Effector CD4-positive, alpha-beta T cell (primary cell): Measurements from ENCODE around the gene CA10.

ENCODE experiments used
- DNase-seq: peaks from one replicate; pipeline ENCODE4 v3.0.0-alpha.2; 2020

Gene CA10

DNA sequence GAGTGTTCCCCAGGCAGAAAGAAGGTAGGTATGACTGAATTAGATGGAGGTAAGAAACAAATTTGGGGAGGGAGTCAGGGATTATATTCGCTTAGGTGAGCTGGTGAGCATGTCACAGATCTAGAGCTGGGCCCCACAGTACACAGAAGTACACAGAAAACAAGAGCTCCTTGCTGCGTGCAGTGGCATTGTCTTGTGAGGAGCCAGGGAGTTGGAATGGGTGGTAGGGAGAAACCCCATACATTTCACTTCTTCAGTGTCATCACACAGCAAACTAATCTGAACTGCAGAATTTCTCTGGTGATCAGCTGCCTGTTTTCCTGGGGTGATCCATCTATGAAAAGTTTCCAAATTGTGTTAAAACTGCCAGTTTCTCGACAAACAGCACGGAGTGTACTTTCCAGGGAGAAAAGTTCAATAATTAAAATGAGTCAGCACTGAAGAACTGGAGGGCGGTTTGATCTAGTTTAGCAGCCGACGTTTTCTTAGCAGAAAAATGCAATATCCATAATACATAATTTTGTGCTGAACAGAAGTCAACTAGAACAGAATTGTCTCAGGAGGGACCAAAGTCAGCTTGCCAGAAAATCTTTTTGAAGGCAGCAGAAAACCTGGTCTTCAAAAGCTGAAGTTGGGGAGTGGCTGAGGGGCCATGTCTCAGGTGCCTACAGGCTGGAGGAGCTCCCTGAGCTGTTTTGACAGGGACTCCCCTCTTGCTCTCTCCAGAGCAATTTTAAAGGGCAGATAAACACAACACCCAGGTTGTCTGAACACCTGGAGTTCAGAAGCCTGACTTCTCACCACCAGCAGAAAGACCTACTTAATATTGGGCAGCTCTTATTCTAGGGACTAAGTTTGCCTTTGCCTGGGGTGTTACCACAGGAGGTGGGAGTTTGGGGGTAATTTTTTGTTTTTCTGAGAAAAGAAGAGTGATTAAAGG lies 448.6 kb downstream of the CA10 start:
- DNase-seq, result no peak

DNA sequence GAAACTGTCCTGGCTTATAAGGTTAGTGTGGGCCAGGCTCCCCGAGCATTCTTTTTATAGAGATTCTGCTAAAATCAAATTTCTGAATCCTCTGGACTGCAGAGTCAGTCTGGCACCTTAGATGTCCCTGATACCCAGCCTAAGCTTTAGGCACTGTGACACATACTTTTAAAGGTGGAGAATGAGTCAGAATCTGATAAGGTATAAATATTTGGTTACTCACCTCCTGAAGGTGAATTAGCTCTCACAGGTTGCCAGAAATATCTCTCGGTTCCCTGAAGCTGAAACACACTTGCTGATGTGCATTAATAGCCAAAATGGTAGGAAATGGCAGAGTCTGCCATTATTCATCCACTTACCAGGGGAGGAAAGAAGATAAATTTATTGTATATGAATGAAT lies 451.3 kb downstream of the CA10 start:
- DNase-seq, result no peak

GRCh38 chr17:51706093-51706492 lies 452.4 kb downstream of the CA10 start:
- DNase-seq, result no peak

GRCh38 chr17:51703361-51704341 lies 454.9 kb downstream of the CA10 start:
- DNase-seq, result no peak

DNA sequence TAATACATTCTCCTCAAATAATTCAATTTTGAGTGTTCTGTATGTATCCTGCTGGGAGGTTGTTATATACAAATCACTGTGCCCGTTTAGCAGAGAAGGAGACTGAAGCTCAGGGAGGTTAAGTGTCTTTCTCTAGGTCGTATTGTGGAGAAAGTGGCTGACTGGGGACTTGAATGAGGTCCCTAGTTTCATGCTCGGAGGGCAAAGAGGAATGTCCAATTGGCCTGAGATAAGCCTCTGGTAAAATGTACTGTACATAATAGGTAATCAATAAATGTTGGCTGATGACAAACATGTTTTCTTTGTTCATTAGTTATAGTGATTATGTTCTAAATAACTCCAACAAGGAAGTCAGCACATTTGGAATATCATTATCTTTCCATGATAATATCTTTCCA lies 455.6 kb downstream of the CA10 start:
- DNase-seq, result no peak

DNA sequence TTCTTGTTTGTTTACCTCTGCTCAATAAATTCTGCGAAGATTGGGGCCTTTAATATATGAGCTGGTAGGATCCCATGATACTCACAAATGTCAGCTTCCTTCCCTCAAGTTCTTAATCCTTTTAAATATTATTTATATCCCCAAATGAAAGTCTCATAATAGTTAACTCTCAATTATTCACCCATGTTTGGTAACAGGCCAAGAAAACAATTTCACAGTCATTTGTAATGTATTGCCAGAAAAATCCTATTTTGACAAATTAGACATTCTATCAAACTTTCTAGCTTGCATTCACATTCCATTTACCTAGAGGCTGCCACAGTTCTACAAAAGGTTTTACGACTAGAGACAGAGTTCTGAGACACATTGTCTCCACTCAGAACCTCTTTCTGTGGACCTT lies 457.0 kb downstream of the CA10 start:
- no peak for DNase-seq

- no peak for DNase-seq
Observed at GRCh38 chr17:51700011-51700760, 458.3 kb downstream of the CA10 start.

- no peak for DNase-seq
Observed at GRCh38 chr17:51699303-51699702, 459.2 kb downstream of the CA10 start.

GRCh38 chr17:51692917-51693316 lies 465.6 kb downstream of the CA10 start:
- no peak for DNase-seq

GRCh38 chr17:51687887-51688286 lies 470.6 kb downstream of the CA10 start:
- DNase-seq, result no peak

- DNase-seq, result no peak
Observed at GRCh38 chr17:51685287-51685909, 473.1 kb downstream of the CA10 start.

GRCh38 chr17:51684214-51684613 lies 474.3 kb downstream of the CA10 start:
- DNase-seq, result no peak

GRCh38 chr17:51683291-51683690 lies 475.2 kb downstream of the CA10 start:
- DNase-seq, result no peak

DNA sequence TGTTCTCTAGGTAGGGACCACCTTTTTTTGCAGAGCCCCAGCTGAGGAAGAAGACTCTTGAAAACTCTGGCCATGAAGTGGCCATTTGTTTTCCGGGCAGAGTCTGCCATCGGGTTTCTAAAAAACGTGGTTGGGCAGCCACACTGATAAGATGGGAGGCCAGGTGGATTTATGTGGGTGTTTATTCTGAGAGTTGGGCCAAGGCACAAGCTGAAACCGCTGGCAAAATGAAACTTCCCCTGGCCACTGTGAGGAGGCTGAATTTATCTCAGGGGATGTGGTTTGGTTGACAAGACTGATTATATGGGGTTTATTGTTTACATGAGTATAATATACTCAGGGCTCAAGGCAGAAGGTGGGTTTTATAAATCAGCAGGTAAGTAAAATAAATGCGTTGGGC lies 476.4 kb downstream of the CA10 start:
- no peak for DNase-seq

DNA sequence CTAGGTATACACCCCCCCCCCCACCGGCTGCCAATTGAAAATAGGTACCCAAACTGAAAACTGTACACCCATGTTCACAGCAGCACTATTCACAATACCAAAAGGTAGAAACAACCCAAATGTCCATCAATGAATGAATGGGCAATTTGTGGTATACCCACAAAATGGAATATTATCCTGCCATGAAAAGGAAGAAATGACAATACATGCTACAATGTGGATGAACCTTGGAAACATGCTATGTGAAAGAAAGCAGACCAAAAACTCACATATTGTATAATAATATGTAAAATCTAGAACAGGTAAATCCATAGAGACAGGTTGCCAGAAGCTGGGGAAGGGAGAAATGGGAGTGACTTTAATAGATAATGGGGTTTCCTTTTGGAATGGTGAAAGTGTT lies 480.6 kb downstream of the CA10 start:
- DNase-seq, result no peak

DNA sequence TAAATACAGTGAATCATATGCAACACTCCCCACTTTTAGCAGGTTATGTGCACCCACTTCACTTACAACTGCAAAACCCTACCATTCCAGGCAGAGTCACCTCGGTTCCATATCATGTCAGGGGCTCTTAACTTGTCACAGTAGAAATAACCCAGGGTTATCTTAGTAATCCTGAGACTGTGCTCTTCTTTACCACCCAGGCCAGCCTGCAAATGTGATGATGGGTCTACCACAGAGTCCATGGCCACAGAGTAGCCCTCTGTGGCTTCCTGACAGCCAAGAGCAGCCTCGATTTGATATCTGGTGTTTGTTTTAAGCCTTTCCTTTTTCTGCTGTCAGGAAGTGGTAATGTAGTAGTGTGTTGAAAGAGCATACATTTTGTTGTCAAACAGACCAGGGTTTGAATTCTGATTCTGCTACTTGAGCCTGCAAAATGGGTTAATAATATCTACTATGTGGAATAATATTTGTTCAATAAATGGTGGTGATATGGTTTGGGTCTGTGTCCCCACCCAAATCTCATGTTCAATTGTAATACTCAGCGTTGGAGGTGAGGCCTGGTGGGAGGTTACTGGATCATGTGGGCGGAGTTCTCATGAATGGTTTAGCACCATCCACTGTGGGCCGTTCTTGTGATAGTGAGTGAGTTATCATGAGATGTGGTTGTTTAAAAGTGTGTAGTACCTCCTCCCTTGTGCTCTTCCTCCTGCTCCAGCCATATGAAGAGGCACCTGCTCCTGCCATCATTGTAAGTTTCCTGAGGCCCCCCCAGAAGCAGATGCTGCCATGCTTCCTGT lies 481.6 kb downstream of the CA10 start:
- DNase-seq, result no peak

GRCh38 chr17:51674579-51675255 lies 483.8 kb downstream of the CA10 start:
- DNase-seq, result no peak

DNA sequence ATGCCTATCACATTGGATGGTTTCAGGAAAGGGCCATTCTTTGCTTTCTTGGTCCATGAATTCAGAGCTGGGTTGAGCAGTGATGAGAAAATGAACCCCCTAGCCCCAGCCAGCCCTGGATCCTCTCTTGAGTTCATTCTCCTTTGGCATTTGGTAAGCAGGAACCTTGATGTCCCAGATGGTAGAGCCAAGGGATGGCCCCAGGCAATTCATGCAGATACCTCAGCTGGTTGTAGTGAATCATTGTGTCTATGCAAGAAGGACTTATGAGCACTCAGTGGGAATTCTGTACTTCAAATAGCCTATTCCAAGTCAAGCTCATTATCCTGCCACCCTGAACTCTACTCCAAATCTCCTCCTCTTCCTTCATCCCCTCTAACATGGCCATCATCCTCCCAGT lies 485.4 kb downstream of the CA10 start:
- no peak for DNase-seq

GRCh38 chr17:51672065-51672464 lies 486.4 kb downstream of the CA10 start:
- no peak for DNase-seq

- DNase-seq, result no peak
Observed at GRCh38 chr17:51670899-51671298, 487.6 kb downstream of the CA10 start.

DNA sequence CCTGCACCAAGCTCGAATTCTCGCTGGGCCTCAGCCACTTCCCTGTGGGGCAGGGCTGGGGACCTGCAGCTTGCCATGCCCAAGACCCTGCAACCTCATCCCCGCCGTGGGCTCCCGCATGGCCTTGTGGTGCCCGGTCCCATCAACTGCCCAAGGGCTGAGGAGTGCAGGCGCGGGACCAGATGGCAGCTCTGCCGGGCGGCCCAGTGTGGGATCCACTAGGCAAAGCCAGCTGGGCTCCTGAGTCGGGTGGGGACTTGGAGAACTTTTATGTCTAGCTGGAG lies 489.6 kb downstream of the CA10 start:
- no peak for DNase-seq
